Thyroid gland (tissue), 4 donors: ENCODE measurements around the gene PACRGL. TPM values are rescaled to one million over a fixed set of nuclear protein-coding genes. Genes with fewer than 3 reads are reported as not detected.
"Not testable (repeated sequence)": the region's sequence is repeated elsewhere in the genome, so short reads cannot be mapped to it uniquely, and the experiment has no call there.

Experiments used
- DNase-seq, 2 donors: peaks; one replicate each; pipeline ENCODE4 v3.0.0-alpha.2; 2019
- H3K27ac ChIP-seq, 3 donors: fragments of 200-600 bp; sonication (generic); 1 replicate in 2 of 3; 2 replicates in 1 of 3; pipeline ENCODE4 v1.5.1; 2016 to 2019; ENCODE audit warnings: mild to moderate bottlenecking in 1 of 3, moderate library complexity in 1 of 3
- H3K27me3 ChIP-seq: fragments of 200-600 bp; sonication (generic); one replicate; pipeline ENCODE4 v1.5.1; 2019
- H3K36me3 ChIP-seq, 2 donors: fragments of 200-600 bp; sonication (generic); one replicate each; pipeline ENCODE4 v1.5.1; 2016 to 2019
- H3K4me1 ChIP-seq, 2 donors: fragments of 200-600 bp; sonication (generic); one replicate each; pipeline ENCODE4 v1.5.1; 2017 to 2019
- H3K4me3 ChIP-seq, 3 donors: fragments of 200-600 bp; sonication (generic); replicated peaks in 1 of 3; 1 replicate in 2 of 3; 2 replicates in 1 of 3; pipeline ENCODE4 v1.5.1; 2016; ENCODE audit warnings: mild to moderate bottlenecking in 1 of 3
- H3K9me3 ChIP-seq: fragments of 200-600 bp; sonication (generic); one replicate; pipeline ENCODE4 v1.5.1; 2017
- POLR2A ChIP-seq, 2 donors: fragments of 450-650 bp; IDR thresholded peaks; one replicate each; pipeline ENCODE4 v1.6.1; 2017; ENCODE audit warnings: antibody characterized with exemption in 2 of 2, mild to moderate bottlenecking in 2 of 2, moderate library complexity in 1 of 2
- WGBS, 2 donors: methylation state at CpG; one replicate each; pipeline ENCODE4 v1.1.5; 2017; 5-methylcytosine and 5-hydroxymethylcytosine counted together
- intact Hi-C: fragments of 100-400 bp; cut with DNase I; formaldehyde crosslinking; loops from one replicate; pipeline ENCODE4 v1.15.1; 2023
- total RNA-seq, 4 donors: library from RNA; depleted of rRNA; stranded (reverse); fragments of >200 nt; gene quantifications; one replicate each; pipeline ENCODE4 v1.2.3, GENCODE V29; 2016
- TF ChIP-seq, protein P1 (sequence below), 6 experiments: fragments of 200-600 bp in 3 of 6; fragments of 450-650 bp in 3 of 6; sonication (generic) in 3 of 6; IDR thresholded peaks; one replicate each; pipeline ENCODE4 v1.5.1; 2016 to 2019; ENCODE audit warnings: antibody characterized with exemption in 6 of 6, mild to moderate bottlenecking in 2 of 6, inconsistent platforms in 1 of 6, moderate library complexity in 1 of 6

Gene PACRGL
- total RNA-seq, 4 donors from 2014 or later, result 31.1 to 63.2 (median 41.6) TPM

DNA sequence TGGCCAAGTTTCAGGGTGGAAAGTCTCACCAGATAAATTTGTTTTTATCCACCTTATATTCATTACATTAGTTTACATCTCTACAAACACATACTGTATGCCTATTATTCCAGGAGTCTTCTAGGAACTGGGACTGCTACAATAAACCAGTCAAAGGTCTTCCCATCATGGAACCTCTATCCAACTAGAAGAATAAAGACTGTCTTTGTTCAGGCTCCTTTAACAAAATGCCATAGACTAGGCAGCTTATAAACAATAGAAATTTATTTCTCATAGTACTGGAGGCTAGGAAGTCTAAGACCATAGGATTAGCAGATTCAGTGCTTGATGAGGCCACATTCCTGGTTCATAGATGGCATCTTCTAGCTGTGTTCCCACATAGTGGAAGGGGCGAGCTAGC lies 61.6 kb downstream of the PACRGL start:
- Histone ChIP-seq H3K27me3 (no peaks in the 10 kb centered on the region), H3K4me3 (no peak overlapping the region), H3K36me3 (no peaks in the 10 kb centered on the region), H3K9me3 (no peaks in the 10 kb centered on the region), H3K27ac (no peak overlapping the region), H3K4me1 (no peaks in the 10 kb centered on the region)
- 83 to 89% methylated on average over 1 of the region's 1 CpG for WGBS, 2 donors
- TF ChIP-seq POLR2A (IDR thresholded peaks at IDR 0.05), result no peak
- TF ChIP-seq, protein P1, sequence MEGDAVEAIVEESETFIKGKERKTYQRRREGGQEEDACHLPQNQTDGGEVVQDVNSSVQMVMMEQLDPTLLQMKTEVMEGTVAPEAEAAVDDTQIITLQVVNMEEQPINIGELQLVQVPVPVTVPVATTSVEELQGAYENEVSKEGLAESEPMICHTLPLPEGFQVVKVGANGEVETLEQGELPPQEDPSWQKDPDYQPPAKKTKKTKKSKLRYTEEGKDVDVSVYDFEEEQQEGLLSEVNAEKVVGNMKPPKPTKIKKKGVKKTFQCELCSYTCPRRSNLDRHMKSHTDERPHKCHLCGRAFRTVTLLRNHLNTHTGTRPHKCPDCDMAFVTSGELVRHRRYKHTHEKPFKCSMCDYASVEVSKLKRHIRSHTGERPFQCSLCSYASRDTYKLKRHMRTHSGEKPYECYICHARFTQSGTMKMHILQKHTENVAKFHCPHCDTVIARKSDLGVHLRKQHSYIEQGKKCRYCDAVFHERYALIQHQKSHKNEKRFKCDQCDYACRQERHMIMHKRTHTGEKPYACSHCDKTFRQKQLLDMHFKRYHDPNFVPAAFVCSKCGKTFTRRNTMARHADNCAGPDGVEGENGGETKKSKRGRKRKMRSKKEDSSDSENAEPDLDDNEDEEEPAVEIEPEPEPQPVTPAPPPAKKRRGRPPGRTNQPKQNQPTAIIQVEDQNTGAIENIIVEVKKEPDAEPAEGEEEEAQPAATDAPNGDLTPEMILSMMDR (IDR thresholded peaks at IDR 0.05), result no peak
- intact Hi-C loops, result no loop called here
- no peak for DNase-seq

DNA sequence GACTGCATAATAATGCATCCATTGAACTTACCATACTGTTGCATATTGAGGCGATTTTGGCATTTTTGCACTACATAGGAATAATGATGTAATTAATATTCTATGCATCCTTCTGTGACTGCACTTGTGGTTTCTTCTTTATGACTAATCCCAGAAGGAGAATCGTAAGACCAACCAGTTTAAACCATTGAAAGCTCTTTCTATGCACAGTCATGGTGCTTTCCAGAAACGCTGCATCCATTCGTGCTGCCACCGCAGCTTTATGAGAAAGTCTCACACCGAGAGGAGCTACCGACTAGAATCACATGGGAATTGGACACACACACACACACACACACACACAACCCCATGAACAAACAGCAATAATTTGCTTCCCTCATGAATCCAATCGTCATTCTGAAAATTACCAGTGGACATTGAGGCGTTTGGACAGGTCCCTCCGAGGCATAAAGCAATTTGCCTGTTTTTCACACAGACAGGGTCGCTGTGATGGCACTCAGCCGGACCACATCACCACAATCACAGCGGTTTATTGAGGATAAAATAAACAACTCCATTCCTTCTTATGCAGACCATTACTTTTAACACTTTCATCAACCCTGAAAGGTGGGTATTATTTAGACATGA lies 64.2 kb downstream of the PACRGL start:
- H3K36me3 ChIP-seq, result no peaks in the 10 kb centered on the region
- intact Hi-C loops, result no loop called here
- no peak for DNase-seq
- no peaks in the 10 kb centered on the region for H3K4me1 ChIP-seq
- H3K9me3 ChIP-seq, result no peaks in the 10 kb centered on the region
- no peaks in the 10 kb centered on the region for H3K27me3 ChIP-seq
- 74 to 81% methylated on average over 13 of the region's 13 CpGs for WGBS, 2 donors
- no peak overlapping the region for H3K4me3 ChIP-seq
- H3K27ac ChIP-seq, result no peak overlapping the region
- TF ChIP-seq, protein P1 (IDR thresholded peaks at IDR 0.05), result no peak
- TF ChIP-seq POLR2A (IDR thresholded peaks at IDR 0.05), result no peak

DNA sequence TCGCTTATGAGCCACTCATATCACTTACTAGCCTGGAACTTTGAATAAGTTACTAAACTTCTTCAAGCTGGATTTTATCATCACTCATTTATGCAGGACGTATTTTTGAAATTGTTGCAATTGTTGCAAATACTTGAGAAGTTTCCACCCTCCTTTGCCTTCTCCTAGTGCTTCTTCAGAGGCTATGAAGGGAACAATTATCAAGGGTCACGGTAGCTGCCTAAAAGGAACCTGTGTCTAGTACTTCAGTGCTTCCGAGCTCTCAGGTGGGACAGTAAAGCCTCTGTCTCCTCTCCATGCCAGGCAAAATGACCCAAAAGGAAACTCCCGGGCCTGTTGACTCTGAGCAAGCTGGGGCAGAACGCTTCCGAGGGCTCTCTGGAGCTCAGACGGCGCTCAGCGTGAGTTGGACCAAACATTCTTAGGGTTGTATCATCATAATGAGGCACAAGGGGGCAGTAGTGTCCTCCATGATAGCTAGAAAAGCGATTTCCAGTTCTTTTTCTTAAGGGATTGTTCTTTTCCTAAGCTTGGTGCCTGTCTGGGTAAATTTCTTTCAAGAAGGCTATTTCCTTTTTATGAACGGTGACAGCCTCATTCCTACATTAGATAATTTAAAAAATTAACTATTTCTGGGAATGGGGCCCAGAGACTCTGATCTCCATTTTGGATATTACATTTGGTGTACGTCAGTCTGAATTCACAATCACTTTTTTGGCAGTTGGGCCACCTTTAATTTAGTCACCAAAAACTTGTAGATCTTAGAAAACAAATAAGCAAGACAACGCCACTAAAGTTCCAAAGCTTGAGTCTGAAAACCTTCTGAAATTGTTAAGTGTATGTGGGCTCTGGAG lies 73.1 kb downstream of the PACRGL start:
- Histone ChIP-seq H3K9me3 (no peaks in the 10 kb centered on the region), H3K27me3 (no peaks in the 10 kb centered on the region), H3K27ac (no peak overlapping the region), H3K4me1 (no peaks in the 10 kb centered on the region), H3K4me3 (no peak overlapping the region), H3K36me3 (no peaks in the 10 kb centered on the region)
- TF ChIP-seq, protein P1 (IDR thresholded peaks at IDR 0.05), result peak in 5 of 6 experiments; percentile 39 to 71 (median 63)
- TF ChIP-seq POLR2A (IDR thresholded peaks at IDR 0.05), result no peak
- DNase-seq, result peak; percentile 41 to 56
- intact Hi-C loops, result loop anchor here (10.0 kb wide), 2 partner anchors 361 to 691 kb away; no protein-coding TSS in a partner anchor
- WGBS, 2 donors, result 20 to 23% methylated on average over 14 of the region's 14 CpGs

DNA sequence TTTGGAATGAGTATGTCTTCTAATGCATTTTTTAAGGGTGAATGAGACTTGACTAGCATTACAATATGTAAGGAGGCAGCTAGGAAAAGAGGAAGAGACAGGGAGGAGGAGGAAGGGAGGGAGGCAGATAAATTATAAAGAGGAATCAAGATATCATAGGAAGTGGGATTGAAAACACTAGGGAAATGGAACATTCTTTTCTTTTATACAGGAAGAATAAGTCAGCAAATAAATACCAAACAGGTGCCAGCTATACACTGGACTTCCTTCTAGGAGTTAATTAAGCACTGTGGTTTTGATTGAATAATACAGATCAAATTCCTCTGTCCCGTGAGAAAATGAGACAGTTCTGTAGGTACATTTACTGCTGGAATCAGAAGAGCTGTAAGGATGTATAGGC lies 78.6 kb downstream of the PACRGL start:
- Histone ChIP-seq H3K36me3 (no peaks in the 10 kb centered on the region), H3K27me3 (no peaks in the 10 kb centered on the region), H3K4me3 (no peak overlapping the region), H3K27ac (no peak overlapping the region), H3K9me3 (no peaks in the 10 kb centered on the region), H3K4me1 (no peaks in the 10 kb centered on the region)
- DNase-seq, result no peak
- intact Hi-C loops, result loop anchor here (10.0 kb wide), 2 partner anchors 356 to 686 kb away; no protein-coding TSS in a partner anchor
- WGBS, 2 donors, result 77 to 80% methylated on average over 1 of the region's 1 CpG
- TF ChIP-seq, protein P1 (IDR thresholded peaks at IDR 0.05), result no peak
- TF ChIP-seq POLR2A (IDR thresholded peaks at IDR 0.05), result no peak

DNA sequence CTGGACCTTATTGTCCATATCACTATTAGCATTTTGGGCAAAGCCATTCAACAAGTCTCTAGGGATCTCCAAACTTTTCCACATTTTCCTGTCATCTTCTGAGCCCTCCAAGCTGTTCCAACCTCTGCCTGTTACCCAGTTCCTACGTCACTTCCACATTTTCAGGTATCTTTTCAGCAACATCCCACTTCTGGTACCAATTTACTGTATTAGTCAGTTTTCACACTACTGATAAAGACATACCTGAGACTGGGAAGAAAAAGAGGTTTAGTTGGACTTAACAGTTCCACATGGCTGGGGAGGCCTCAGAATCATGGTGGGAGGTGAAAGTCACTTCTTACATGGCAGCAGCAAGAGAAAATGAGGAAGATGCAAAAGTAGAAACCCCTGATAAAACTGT lies 82.9 kb downstream of the PACRGL start:
- not testable (repeated sequence) for H3K36me3 ChIP-seq
- 84 to 92% methylated on average over 1 of the region's 1 CpG for WGBS, 2 donors

More for the DNA sequence above, 82.9 kb downstream of the PACRGL start:
- H3K27me3 ChIP-seq, H3K9me3 ChIP-seq, H3K4me3 ChIP-seq, H3K4me1 ChIP-seq, intact Hi-C loops, DNase-seq, H3K27ac ChIP-seq: not testable (repeated sequence)
